ENCODE data around the gene PROP1. TPM values are rescaled to one million over a fixed set of nuclear protein-coding genes. Genes with fewer than 3 reads are reported as not detected.

PROP1 gene
- total RNA-seq, 2 experiments from 2014 or later: not detected

DNA sequence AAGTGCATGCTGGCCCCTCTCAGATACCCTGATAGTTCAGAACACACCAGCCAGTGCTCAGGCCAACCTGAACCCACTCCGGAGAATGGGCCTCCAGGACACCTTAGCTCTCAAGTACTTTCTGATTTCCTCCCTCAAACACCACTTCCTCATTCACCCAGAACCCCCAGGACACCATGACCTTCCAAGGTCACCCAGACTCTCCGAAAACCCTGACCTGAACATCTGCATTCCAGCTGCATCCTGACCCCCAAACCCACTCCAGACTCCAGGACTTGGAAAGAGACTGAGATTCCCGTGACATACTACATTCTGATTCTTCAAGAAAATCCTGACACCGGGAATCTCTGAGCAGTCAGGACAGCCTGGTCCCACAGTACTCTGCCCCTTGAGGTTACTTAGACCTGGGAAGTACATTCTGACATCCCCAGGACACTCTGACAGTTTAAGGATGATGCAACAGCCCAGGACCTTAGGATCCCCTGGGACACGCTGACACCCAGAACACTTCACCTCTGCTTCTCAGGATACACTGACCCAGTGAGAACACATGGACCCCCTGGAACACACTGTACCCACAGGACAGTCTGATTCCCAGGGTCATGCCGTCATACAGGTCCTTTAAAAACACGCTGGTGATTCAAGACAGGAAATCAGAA is 747 bp upstream of the PROP1 start:
- no peak for DNase-seq (ENCODE audit: low spot score)
- no peak overlapping the region for H3K4me2 ChIP-seq (ENCODE audit: low read length)
- H3K36me3 ChIP-seq (ENCODE audit: insufficient read depth, low read length): no peaks in the 10 kb centered on the region
- H3K4me1 ChIP-seq (ENCODE audit: insufficient read depth, low read length, poor library complexity, severe bottlenecking): peaks cover 6% of the 10 kb centered on the region
- H3K4me3 ChIP-seq (ENCODE audit: low read depth, low read length, poor library complexity, severe bottlenecking): no peak overlapping the region
- no peaks in the 10 kb centered on the region for H3K79me2 ChIP-seq (ENCODE audit: insufficient read depth, low read depth, low read length)
- H3K9me3 ChIP-seq (ENCODE audit: low read length): no peaks in the 10 kb centered on the region
- H2AFZ ChIP-seq (ENCODE audit: low read length): no peak overlapping the region
- intact Hi-C loops (cut with micrococcal nuclease; ENCODE audit: unreplicated experiment): no loop called here
- H3K9me2 ChIP-seq (ENCODE audit: insufficient read depth, low read length): no peaks in the 10 kb centered on the region
- ChIA-PET POLR2A (no interaction called here), CTCF (ENCODE audit: unreplicated experiment) (no interaction called here)
- H4K20me1 ChIP-seq (ENCODE audit: insufficient read depth, low read length): no peaks in the 10 kb centered on the region
- BruUV-seq (replicated peaks): no TSS peak
- TF ChIP-seq EZH2phosphoT487 (IDR thresholded peaks at IDR 0.05; ENCODE audit: borderline replicate concordance, low read depth, low read length): no peak
- TF ChIP-seq, protein P1, sequence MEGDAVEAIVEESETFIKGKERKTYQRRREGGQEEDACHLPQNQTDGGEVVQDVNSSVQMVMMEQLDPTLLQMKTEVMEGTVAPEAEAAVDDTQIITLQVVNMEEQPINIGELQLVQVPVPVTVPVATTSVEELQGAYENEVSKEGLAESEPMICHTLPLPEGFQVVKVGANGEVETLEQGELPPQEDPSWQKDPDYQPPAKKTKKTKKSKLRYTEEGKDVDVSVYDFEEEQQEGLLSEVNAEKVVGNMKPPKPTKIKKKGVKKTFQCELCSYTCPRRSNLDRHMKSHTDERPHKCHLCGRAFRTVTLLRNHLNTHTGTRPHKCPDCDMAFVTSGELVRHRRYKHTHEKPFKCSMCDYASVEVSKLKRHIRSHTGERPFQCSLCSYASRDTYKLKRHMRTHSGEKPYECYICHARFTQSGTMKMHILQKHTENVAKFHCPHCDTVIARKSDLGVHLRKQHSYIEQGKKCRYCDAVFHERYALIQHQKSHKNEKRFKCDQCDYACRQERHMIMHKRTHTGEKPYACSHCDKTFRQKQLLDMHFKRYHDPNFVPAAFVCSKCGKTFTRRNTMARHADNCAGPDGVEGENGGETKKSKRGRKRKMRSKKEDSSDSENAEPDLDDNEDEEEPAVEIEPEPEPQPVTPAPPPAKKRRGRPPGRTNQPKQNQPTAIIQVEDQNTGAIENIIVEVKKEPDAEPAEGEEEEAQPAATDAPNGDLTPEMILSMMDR (conservative IDR thresholded peaks at IDR 0.05; ENCODE audit: low read length): no peak
- no peak overlapping the region for H3K27ac ChIP-seq (ENCODE audit: low read depth, low read length, poor library complexity, severe bottlenecking)

DNA sequence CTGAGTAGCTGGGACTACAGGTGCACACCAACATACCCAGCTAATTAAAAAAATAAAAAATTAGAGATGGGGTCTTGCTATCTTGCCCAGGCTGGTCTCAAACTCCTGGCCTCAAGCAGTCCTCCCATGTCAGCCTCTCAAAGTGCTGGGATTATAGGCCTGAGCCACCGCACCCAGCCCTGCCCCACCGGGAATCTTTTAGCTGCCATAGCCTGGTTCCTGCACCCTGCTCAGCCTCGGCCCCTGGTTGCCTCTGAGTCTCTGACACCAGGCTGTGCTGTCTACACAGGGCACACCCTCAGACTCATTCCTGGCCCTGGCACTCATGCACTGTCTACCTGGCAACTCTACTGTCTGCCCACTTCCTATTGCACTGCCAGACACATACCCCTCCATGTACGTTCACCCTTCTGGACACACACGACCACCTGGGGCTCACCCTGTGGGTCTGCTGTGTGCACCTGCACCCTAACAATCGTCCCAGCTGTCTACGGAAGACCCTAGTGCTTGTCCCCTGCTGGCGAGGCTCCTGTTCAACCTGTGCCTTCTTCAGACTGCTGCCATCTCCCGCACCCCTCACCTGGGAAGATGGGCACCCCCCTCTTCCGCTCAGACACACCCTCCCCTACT is 1.4 kb downstream of the PROP1 start:
- no peaks in the 10 kb centered on the region for H3K79me2 ChIP-seq (ENCODE audit: insufficient read depth, low read depth, low read length)
- TF ChIP-seq, protein P1 (conservative IDR thresholded peaks at IDR 0.05; ENCODE audit: low read length): no peak
- no peak for TF ChIP-seq EZH2phosphoT487 (IDR thresholded peaks at IDR 0.05; ENCODE audit: borderline replicate concordance, low read depth, low read length)
- H3K9me2 ChIP-seq (ENCODE audit: insufficient read depth, low read length): no peaks in the 10 kb centered on the region
- ChIA-PET POLR2A (no interaction called here), CTCF (ENCODE audit: unreplicated experiment) (interaction anchor here (0.7 kb wide), 1 partner anchor 505 kb away, joined by 3 read pairs; no protein-coding TSS in a partner anchor)
- no peak overlapping the region for H3K4me2 ChIP-seq (ENCODE audit: low read length)
- peaks cover 6% of the 10 kb centered on the region for H3K4me1 ChIP-seq (ENCODE audit: insufficient read depth, low read length, poor library complexity, severe bottlenecking)
- no TSS peak for BruUV-seq (replicated peaks)
- H3K9me3 ChIP-seq (ENCODE audit: low read length): no peaks in the 10 kb centered on the region
- intact Hi-C loops (cut with micrococcal nuclease; ENCODE audit: unreplicated experiment): no loop called here
- no peak for DNase-seq (ENCODE audit: low spot score)
- no peak overlapping the region for H3K4me3 ChIP-seq (ENCODE audit: low read depth, low read length, poor library complexity, severe bottlenecking)
- no peak overlapping the region for H3K27ac ChIP-seq (ENCODE audit: low read depth, low read length, poor library complexity, severe bottlenecking)
- no peaks in the 10 kb centered on the region for H3K36me3 ChIP-seq (ENCODE audit: insufficient read depth, low read length)
- no peaks in the 10 kb centered on the region for H4K20me1 ChIP-seq (ENCODE audit: insufficient read depth, low read length)
- no peak overlapping the region for H2AFZ ChIP-seq (ENCODE audit: low read length)

GRCh38 chr5:177994063-177994462 is 2.0 kb downstream of the PROP1 start:
- no peak overlapping the region for H2AFZ ChIP-seq (ENCODE audit: low read length)
- no peaks in the 10 kb centered on the region for H4K20me1 ChIP-seq (ENCODE audit: insufficient read depth, low read length)
- no peak overlapping the region for H3K4me2 ChIP-seq (ENCODE audit: low read length)
- BruUV-seq (replicated peaks): no TSS peak
- no peaks in the 10 kb centered on the region for H3K36me3 ChIP-seq (ENCODE audit: insufficient read depth, low read length)
- TF ChIP-seq, protein P1 (conservative IDR thresholded peaks at IDR 0.05; ENCODE audit: low read length): no peak
- TF ChIP-seq EZH2phosphoT487 (IDR thresholded peaks at IDR 0.05; ENCODE audit: borderline replicate concordance, low read depth, low read length): no peak
- H3K4me1 ChIP-seq (ENCODE audit: insufficient read depth, low read length, poor library complexity, severe bottlenecking): peaks cover 6% of the 10 kb centered on the region
- no peak overlapping the region for H3K4me3 ChIP-seq (ENCODE audit: low read depth, low read length, poor library complexity, severe bottlenecking)
- no peak for DNase-seq (ENCODE audit: low spot score)
- CTCF ChIA-PET (ENCODE audit: unreplicated experiment): no interaction called here
- H3K9me2 ChIP-seq (ENCODE audit: insufficient read depth, low read length): no peaks in the 10 kb centered on the region
- H3K79me2 ChIP-seq (ENCODE audit: insufficient read depth, low read depth, low read length): no peaks in the 10 kb centered on the region
- no peak overlapping the region for H3K27ac ChIP-seq (ENCODE audit: low read depth, low read length, poor library complexity, severe bottlenecking)
- no peaks in the 10 kb centered on the region for H3K9me3 ChIP-seq (ENCODE audit: low read length)
- POLR2A ChIA-PET: no interaction called here
- intact Hi-C loops (cut with micrococcal nuclease; ENCODE audit: unreplicated experiment): no loop called here

All from OCI-LY7 (cell line).